Fibroblast of upper back skin (primary cell): ENCODE measurements around the gene PPP1R14B.
A peak's percentile ranks its signal among the peaks of the same experiment; 100 is the strongest.

ENCODE experiments used
- DNase-seq: peaks from one replicate; pipeline ENCODE4 v3.0.0-alpha.2; 2013

Gene PPP1R14B

DNA sequence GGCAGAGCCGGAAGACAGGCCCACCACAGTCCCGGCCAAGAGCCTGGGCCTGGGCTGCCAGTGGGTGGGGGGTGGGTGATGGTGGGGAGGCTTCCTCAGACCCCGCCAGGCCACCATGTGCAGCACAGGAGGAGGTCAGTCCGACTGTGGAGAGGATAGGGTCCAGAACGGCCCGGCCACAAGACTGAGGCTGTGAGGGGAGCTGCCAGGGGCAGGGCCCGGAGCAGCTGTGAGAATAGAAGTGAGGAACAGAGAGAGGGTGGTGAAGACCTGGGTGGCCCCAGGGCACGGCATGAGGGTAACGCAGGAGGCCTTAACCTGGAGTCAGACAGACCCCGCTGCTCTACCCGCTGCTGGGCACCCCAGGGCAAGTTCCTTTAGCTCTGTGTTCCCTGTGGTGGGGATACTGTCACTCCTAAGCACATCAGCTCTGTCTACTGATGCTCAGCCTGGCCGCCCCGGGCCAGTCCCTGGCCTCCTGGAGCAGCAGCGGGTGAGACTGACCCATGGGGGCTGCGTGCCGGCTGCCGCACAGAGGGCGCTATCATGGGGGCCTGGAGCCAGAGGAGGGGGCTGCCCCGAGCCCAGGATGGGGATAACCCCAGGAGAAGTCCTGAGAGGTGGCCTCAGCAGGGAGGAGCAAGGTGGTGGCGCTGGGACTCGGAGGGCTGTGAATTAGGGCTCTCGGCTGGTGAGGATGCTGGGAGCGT lies 38.5 kb downstream of the PPP1R14B start:
- DNase-seq: no peak

DNA sequence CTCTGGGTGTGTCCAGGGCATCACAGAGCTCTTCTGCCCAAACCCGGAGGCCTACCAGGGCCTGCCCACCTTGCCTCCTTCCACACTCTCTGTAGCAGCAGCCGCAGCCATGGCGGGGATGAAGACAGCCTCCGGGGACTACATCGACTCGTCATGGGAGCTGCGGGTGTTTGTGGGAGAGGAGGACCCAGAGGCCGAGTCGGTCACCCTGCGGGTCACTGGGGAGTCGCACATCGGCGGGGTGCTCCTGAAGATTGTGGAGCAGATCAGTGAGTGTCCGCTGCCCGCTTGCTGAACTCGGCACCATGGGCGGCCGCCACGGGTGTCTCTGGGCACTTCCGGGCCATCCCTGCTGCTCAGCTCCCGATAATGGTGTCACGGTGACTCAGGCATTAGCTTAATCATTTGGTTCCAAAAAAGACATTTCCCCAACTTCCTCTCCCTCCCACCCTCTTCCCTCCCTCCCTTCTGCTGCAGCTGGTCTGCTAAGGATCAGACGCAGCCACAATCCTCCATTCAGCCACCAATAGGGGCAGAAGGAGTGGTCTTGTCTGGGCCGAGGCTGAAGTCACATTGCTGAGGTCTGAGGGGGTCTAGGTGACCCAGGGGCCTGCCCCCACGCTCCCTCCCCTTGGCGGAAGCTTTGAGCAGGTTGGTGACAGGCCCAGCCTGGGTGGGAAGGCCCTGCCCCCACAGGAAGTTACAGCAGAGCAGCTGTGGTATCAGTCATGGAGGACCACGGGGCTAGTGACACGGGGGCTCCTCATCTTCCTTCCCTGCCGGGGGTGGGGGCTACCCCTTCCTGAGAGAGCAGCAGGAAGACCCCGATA lies 39.3 kb downstream of the PPP1R14B start:
- peak; percentile 72 for DNase-seq

DNA sequence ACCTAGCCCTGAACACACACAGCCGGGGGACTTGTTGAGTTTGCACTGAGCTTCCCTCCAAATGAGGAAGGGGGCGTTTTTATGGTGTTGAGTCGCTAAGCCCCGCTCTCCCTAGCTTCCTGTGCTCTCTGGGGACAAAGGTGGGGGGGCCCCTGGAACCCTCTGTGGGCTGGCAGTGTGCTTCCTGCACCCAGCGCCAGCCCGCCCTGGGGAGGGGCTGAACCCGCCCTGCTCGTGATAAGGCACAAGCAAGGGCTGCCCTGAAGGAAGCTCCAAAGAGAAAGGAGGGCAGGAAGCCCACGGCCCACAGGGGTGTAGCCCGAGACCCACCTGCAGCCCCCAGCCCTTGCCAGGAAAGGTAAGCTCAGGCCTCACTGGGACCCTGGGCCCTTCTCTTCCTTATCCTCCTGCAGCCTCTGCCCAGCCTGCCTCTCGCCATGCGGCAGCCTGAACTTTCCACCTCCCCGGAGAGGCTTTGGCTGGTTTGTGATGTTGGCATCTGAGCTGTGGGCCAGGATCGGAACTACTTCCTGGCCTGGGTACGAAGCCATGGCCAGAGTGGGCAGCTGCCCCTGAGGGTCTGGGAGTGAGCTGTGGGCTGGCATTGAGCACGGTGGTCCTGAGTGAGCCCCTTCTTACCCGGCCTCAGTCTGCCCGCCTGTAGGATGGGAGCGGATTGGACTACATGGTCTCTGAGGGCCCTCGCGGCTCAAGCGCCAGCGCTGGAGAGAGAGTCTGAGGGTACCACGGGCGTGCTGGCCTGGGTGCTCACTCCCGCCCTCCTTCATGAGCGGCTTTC lies 40.1 kb downstream of the PPP1R14B start, which contains the start of gene FERMT3:
Gene FERMT3 (plus strand): TSS at position 265 of the 799 bp plus-strand sequence. CDS start 644 bp downstream, outside the sequence.
- no peak for DNase-seq

DNA sequence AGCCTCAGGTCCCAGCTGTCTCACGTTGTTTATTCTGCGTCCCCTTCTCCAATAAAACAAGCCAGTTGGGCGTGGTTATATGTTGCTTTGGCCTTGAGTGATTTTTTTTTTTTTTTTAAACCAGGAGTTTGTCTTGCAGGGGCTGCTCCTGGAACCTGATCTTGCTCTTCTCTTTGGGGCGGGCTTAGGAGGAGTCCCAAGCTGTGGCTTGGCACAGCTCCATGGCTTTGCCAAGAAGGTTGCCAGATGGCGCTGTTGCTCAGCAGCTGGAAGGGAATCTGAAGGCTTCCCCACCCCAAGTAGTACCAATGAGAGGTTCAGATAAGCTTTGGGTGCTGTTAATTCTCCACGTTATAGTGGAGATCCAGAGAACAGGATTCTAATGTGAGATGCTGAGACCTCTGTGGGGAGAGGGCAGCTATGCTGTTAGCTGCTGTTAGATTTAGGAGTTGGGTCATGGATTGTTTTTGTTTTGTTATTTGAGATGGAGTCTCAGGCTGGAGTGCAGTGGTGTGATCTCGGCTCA lies 42.2 kb downstream of the PPP1R14B start:
- DNase-seq: peak; percentile 93

DNA sequence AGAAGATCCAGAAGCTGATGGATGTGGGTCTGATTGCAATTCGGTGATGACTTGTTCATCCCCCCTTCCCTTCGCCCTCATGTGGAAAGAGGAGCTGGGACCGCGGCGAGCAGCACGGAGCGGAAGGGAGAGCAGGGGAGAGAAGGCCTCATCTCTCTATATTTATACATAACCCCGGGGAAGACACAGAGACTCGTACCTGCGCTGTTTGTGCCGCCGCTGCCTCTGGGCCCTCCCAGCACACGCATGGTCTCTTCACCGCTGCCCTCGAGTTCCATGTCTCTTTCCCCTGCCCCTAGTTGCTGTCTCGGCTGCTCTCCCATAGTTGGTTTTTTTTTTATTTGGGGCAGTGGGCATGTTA lies 42.7 kb downstream of the PPP1R14B start:
- DNase-seq: no peak

DNA sequence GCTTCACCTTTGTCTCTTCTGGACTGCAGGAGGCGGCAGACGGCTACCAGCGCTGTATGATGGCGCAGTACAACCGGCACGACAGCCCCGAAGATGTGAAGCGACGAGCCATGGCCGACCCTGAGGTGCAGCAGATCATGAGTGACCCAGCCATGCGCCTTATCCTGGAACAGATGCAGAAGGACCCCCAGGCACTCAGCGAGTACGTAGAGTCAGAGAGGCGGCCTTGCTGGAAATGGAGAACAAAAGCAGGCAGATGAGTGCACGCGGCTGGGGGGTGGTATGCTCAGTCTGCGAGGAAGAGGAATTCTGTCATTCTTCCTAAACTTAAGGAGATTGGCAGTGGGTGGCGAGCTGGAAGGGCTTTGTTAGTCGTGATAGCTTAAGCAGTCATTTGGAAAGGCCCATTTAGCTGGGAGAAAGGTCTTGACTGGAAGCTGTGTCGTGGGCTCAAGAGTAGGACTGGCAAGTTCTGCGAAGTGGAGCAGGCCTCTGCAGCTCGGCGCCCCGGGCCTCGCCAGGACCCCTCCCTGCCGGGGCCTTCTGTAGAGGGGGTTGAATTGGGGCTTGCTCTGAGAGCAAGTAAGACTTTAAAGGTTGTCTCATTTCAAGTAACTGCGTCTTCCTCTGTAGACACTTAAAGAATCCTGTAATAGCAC lies 43.2 kb downstream of the PPP1R14B start:
- no peak for DNase-seq

DNA sequence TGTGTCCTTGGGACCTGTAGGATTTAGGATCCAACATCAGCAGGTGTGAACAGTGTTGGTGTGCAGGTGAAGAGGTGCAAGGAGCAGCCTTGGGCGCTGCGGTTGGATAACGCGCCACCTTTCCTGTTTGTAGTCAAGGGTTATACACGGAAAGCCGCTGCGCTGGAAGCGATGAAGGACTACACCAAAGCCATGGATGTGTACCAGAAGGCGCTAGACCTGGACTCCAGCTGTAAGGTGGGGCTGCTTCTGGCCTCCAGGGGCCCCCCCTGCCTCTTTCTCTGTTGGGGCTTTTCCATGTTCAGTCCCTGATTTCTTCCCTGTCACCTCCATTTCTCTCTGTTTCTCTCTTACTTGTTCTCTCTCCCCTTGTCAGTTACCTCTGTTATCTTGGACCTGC lies 43.8 kb downstream of the PPP1R14B start:
- DNase-seq: no peak

DNA sequence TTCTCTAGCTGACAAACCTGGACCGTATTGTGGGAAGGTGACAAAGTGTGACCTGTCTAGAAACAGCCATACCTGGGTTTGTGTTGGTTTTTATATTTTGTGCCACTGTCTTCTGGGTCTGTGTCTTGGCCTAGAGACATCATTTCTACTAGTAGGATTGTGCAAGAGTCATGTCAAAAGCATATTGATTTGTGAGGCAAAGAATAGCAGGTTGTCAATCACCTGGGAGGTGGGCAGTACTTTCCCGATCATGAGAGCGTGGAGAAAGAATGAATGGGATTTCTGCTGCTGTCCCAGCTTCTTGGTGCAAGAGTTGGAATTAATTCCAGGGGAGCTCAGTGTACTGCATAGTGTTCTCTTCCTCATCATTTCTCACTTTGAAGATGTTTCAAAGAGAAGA lies 45.2 kb downstream of the PPP1R14B start:
- no peak for DNase-seq

DNA sequence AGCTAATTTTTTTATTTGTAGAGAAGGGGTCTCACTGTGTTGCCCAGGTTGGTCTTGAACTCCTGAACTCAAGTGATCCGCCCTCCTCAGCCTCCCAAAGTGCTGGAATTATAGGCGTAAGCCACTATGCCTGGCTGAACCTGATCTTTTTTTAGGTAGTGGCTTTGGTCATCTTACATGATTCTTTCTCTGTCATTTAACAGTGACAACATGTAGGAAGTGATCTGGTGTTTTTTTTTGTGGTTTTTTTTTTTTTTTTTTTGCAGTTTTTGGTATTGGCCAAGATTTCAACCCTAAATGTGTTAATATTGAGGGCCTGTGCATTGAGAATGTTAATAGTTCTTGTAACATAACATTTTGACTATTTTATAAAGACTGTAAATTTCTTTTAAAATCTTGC lies 48.2 kb downstream of the PPP1R14B start:
- DNase-seq: no peak

DNA sequence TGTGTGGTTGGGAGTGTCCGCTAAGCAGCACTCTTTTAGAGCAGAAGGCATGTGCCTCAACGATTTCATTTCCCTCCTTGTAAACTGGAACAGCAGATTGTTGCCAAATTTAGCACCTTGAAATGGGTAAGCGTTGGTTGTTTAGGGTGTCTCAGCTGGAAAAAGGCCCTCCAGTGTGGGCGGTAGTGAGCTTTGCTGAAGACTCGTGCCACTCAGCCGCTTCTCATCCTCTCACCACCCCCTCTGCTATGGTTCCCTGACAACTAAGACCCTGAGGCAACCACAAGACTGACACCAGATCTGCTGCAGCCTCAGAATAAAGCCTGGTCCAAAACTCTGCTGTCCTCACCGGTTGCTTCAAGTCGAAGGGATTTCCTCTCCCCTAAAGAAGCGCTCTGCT lies 50.1 kb downstream of the PPP1R14B start:
- no peak for DNase-seq
